ENCODE measurements around the gene FBXL17. TPM values are rescaled to one million over a fixed set of nuclear protein-coding genes. Genes with fewer than 3 reads are reported as not detected.

FBXL17 gene
- total and polyA plus RNA-seq, 4 donors = 2.1 to 14.1 (median 6.3) TPM

DNA sequence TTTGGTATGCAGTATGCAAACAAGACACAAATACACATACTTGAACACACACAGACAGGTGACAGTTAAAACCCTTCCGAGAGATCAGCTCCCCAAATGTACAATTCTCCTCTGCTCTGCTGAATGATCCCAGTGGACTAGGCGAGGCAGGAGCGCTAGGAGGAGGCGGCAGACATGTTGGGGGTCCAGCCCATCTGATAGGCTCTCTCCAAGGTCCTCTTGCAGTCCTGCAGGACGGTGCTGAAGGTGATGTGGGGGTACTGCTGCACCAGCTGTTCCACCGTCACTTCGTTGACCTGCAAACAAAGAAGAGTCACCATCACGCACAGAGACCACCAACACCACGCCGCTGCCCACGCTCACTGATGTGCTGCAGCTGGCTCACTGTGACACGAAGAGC is 520.3 kb downstream of the FBXL17 start:
- H3K27ac ChIP-seq (ENCODE audit: low read depth in 1 of 2, low read length in 2 of 2) = no peak overlapping the region
- no peak overlapping the region for H3K4me3 ChIP-seq (ENCODE audit: low read depth in 1 of 3, low read length in 3 of 3)
- no peak overlapping the region for H3K9ac ChIP-seq (ENCODE audit: low read depth in 1 of 2, low read length in 2 of 2)
- no peaks in the 10 kb centered on the region for H3K4me1 ChIP-seq (ENCODE audit: control insufficient read depth in 4 of 4, insufficient read depth in 4 of 4, low read length in 3 of 4)
- TF ChIP-seq RXRA (IDR thresholded peaks at IDR 0.05) (no peak), RAD21 (IDR thresholded peaks at IDR 0.05) (no peak), SP1 (IDR thresholded peaks at IDR 0.05) (no peak), TAF1 (conservative IDR thresholded peaks at IDR 0.05) (no peak), JUND (IDR thresholded peaks at IDR 0.05) (no peak)
- H3K9me3 ChIP-seq (ENCODE audit: control insufficient read depth in 4 of 4, low read length in 3 of 4) = no peaks in the 10 kb centered on the region
- H3K36me3 ChIP-seq (ENCODE audit: control insufficient read depth in 4 of 4, insufficient read depth in 3 of 4, low read depth in 1 of 4, low read length in 3 of 4) = no peaks in the 10 kb centered on the region
- 97% methylated on average over 12 of the region's 12 CpGs for WGBS
- DNase-seq (ENCODE audit: low spot score) = no peak
- H3K27me3 ChIP-seq (ENCODE audit: control insufficient read depth in 4 of 4, insufficient read depth in 4 of 4, low read length in 3 of 4) = no peaks in the 10 kb centered on the region

DNA sequence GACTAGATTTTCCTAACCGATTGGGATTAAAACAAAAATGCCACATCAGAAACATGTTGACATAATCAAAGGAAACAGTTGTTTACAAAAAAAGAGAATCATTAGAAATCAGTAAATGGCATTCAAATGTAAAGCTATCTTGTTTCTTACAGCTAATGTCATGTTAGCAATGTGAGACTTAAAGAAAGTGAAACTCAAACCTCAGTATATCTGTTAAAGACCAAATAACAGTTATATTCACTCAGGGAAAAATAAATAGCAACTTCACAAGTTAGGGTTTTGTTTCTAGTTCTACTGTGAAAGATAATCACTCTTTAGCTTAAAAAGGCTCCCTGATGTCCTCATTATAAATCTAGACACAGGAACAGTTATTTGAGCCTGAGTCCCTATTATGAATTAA is 521.9 kb downstream of the FBXL17 start:
- no peak for DNase-seq (ENCODE audit: low spot score)
- H3K9ac ChIP-seq (ENCODE audit: low read depth in 1 of 2, low read length in 2 of 2) = no peak overlapping the region
- WGBS = 95% methylated on average over 1 of the region's 1 CpG
- no peak for TF ChIP-seq RXRA (IDR thresholded peaks at IDR 0.05)
- no peak for TF ChIP-seq HNF4G (IDR thresholded peaks at IDR 0.05)
- TF ChIP-seq FOXA2 (IDR thresholded peaks at IDR 0.05) = no peak
- TF ChIP-seq NR2F2 (IDR thresholded peaks at IDR 0.05) = no peak
- TF ChIP-seq TAF1 (conservative IDR thresholded peaks at IDR 0.05) = no peak
- TF ChIP-seq, protein P1, sequence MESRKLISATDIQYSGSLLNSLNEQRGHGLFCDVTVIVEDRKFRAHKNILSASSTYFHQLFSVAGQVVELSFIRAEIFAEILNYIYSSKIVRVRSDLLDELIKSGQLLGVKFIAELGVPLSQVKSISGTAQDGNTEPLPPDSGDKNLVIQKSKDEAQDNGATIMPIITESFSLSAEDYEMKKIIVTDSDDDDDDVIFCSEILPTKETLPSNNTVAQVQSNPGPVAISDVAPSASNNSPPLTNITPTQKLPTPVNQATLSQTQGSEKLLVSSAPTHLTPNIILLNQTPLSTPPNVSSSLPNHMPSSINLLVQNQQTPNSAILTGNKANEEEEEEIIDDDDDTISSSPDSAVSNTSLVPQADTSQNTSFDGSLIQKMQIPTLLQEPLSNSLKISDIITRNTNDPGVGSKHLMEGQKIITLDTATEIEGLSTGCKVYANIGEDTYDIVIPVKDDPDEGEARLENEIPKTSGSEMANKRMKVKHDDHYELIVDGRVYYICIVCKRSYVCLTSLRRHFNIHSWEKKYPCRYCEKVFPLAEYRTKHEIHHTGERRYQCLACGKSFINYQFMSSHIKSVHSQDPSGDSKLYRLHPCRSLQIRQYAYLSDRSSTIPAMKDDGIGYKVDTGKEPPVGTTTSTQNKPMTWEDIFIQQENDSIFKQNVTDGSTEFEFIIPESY (IDR thresholded peaks at IDR 0.05) = no peak
- TF ChIP-seq GABPA (IDR thresholded peaks at IDR 0.05 in 1 of 2, conservative IDR thresholded peaks at IDR 0.05 in 1 of 2) = no peak
- TF ChIP-seq RAD21 (IDR thresholded peaks at IDR 0.05) = no peak
- no peak for TF ChIP-seq HNF4A (conservative IDR thresholded peaks at IDR 0.05)
- TF ChIP-seq, protein P2, sequence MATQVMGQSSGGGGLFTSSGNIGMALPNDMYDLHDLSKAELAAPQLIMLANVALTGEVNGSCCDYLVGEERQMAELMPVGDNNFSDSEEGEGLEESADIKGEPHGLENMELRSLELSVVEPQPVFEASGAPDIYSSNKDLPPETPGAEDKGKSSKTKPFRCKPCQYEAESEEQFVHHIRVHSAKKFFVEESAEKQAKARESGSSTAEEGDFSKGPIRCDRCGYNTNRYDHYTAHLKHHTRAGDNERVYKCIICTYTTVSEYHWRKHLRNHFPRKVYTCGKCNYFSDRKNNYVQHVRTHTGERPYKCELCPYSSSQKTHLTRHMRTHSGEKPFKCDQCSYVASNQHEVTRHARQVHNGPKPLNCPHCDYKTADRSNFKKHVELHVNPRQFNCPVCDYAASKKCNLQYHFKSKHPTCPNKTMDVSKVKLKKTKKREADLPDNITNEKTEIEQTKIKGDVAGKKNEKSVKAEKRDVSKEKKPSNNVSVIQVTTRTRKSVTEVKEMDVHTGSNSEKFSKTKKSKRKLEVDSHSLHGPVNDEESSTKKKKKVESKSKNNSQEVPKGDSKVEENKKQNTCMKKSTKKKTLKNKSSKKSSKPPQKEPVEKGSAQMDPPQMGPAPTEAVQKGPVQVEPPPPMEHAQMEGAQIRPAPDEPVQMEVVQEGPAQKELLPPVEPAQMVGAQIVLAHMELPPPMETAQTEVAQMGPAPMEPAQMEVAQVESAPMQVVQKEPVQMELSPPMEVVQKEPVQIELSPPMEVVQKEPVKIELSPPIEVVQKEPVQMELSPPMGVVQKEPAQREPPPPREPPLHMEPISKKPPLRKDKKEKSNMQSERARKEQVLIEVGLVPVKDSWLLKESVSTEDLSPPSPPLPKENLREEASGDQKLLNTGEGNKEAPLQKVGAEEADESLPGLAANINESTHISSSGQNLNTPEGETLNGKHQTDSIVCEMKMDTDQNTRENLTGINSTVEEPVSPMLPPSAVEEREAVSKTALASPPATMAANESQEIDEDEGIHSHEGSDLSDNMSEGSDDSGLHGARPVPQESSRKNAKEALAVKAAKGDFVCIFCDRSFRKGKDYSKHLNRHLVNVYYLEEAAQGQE (IDR thresholded peaks at IDR 0.05) = no peak
- no peak for TF ChIP-seq YY1 (IDR thresholded peaks at IDR 0.05)
- no peak for TF ChIP-seq SP1 (IDR thresholded peaks at IDR 0.05)
- no peak for TF ChIP-seq JUND (IDR thresholded peaks at IDR 0.05)
- TF ChIP-seq, protein P3, sequence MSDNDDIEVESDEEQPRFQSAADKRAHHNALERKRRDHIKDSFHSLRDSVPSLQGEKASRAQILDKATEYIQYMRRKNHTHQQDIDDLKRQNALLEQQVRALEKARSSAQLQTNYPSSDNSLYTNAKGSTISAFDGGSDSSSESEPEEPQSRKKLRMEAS (IDR thresholded peaks at IDR 0.05) = no peak
- TF ChIP-seq EGR1 (IDR thresholded peaks at IDR 0.05; ENCODE audit: low read depth in 2 of 2) = no peak
- TF ChIP-seq, protein P4, sequence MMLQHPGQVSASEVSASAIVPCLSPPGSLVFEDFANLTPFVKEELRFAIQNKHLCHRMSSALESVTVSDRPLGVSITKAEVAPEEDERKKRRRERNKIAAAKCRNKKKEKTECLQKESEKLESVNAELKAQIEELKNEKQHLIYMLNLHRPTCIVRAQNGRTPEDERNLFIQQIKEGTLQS (IDR thresholded peaks at IDR 0.05) = no peak
- no peak for TF ChIP-seq FOXA1 (IDR thresholded peaks at IDR 0.05)
- TF ChIP-seq, protein P5, sequence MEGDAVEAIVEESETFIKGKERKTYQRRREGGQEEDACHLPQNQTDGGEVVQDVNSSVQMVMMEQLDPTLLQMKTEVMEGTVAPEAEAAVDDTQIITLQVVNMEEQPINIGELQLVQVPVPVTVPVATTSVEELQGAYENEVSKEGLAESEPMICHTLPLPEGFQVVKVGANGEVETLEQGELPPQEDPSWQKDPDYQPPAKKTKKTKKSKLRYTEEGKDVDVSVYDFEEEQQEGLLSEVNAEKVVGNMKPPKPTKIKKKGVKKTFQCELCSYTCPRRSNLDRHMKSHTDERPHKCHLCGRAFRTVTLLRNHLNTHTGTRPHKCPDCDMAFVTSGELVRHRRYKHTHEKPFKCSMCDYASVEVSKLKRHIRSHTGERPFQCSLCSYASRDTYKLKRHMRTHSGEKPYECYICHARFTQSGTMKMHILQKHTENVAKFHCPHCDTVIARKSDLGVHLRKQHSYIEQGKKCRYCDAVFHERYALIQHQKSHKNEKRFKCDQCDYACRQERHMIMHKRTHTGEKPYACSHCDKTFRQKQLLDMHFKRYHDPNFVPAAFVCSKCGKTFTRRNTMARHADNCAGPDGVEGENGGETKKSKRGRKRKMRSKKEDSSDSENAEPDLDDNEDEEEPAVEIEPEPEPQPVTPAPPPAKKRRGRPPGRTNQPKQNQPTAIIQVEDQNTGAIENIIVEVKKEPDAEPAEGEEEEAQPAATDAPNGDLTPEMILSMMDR (IDR thresholded peaks at IDR 0.05; ENCODE audit: low read depth, low read length, missing input control) = no peak
- H3K4me3 ChIP-seq (ENCODE audit: low read depth in 1 of 3, low read length in 3 of 3) = no peak overlapping the region
- no peaks in the 10 kb centered on the region for H3K4me1 ChIP-seq (ENCODE audit: control insufficient read depth in 4 of 4, insufficient read depth in 4 of 4, low read length in 3 of 4)
- H3K27ac ChIP-seq (ENCODE audit: low read depth in 1 of 2, low read length in 2 of 2) = no peak overlapping the region
- H3K9me3 ChIP-seq (ENCODE audit: control insufficient read depth in 4 of 4, low read length in 3 of 4) = no peaks in the 10 kb centered on the region
- H3K36me3 ChIP-seq (ENCODE audit: control insufficient read depth in 4 of 4, insufficient read depth in 3 of 4, low read depth in 1 of 4, low read length in 3 of 4) = no peaks in the 10 kb centered on the region
- H3K27me3 ChIP-seq (ENCODE audit: control insufficient read depth in 4 of 4, insufficient read depth in 4 of 4, low read length in 3 of 4) = no peaks in the 10 kb centered on the region

Measured in liver (tissue), 9 donors.